Measurements from ENCODE around the gene SEMA3B. TPM values are rescaled to one million over a fixed set of nuclear protein-coding genes. Genes with fewer than 3 reads are reported as not detected.

Gene SEMA3B
- polyA plus RNA-seq, 3 donors, result 0.56 TPM; not detected in 2

GRCh38 chr3:50269977-50270413, 1.0 kb downstream of the SEMA3B start:
- H3K27ac Mint-ChIP-seq, result no peak overlapping the region
- H3K9ac ChIP-seq (ENCODE audit: insufficient read depth, low read length, poor library complexity, severe bottlenecking), result no peak overlapping the region
- peaks cover 9 to 42% of the 10 kb centered on the region in 2 donors for H3K27me3 ChIP-seq (ENCODE audit: control insufficient read depth in 2 of 2, insufficient read depth in 2 of 2, low read length in 2 of 2)

DNA sequence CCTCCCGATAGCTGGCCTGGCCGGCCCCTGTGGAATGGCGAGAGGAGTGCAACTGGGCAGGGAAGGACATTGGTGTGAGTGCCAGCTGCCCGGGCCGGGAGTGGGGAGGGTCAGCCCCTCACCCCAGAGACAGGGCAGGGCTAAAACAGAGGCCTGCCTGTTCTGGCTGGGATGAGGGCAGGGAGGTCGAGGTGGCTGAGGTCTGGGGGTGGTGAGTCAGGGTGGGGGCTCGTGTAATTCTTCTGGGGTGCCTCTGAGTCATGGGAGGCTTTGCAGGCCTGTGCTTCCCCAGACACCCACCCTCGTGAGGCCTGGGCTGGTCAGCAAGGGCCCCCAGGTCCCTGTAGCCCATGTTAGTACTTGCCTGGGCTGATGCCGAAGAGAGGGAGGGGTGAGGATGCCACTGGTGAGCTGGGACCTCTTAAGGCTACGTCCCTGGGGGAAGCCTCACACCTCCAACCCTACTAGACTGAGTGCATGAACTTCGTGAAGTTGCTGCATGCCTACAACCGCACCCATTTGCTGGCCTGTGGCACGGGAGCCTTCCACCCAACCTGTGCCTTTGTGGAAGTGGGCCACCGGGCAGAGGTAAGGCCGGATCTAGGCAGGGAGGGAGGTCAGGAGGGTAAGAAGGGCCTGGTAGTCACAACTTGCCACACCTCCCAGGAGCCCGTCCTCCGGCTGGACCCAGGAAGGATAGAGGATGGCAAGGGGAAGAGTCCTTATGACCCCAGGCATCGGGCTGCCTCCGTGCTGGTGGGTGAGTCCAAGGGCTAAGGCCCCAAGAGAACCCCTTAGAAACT, 1.7 kb downstream of the SEMA3B start:
- Histone ChIP-seq H3K4me1 (ENCODE audit: control insufficient read depth in 1 of 2, insufficient read depth in 2 of 2, low read length in 2 of 2) (peaks cover 16 to 26% of the 10 kb centered on the region in 2 donors), H3K36me3 (replicated peaks in 1 of 2; ENCODE audit: control insufficient read depth in 1 of 2, insufficient read depth in 2 of 2, low read length in 2 of 2) (no peaks in the 10 kb centered on the region), H3K4me3 (replicated peaks in 1 of 3; ENCODE audit: low read depth in 2 of 3, low read length in 3 of 3) (no peak overlapping the region), H2AFZ (ENCODE audit: insufficient read depth, low read depth, low read length, poor library complexity, severe bottlenecking) (no peak overlapping the region), H4K20me1 (ENCODE audit: insufficient read depth, low read length) (peaks cover 6% of the 10 kb centered on the region), H3K27ac (ENCODE audit: low read depth in 1 of 2, low read length in 2 of 2) (no peak overlapping the region), H3K9me3 (replicated peaks in 1 of 2; ENCODE audit: control insufficient read depth in 1 of 2, insufficient read depth in 1 of 2, low read length in 2 of 2) (peaks cover 0 to 11% of the 10 kb centered on the region in 2 donors), H3K27me3 (ENCODE audit: control insufficient read depth in 2 of 2, insufficient read depth in 2 of 2, low read length in 2 of 2) (peaks cover 16 to 49% of the 10 kb centered on the region in 2 donors), H3K4me2 (replicated peaks; ENCODE audit: extremely low read depth, low read length, poor library complexity, severe bottlenecking) (no peak overlapping the region), H3K9ac (ENCODE audit: insufficient read depth, low read length, poor library complexity, severe bottlenecking) (no peak overlapping the region), H3K79me2 (ENCODE audit: insufficient read depth, low read length) (no peaks in the 10 kb centered on the region)
- Mint-ChIP-seq H3K27ac (peak overlapping the region in 1 of 7 donors; percentile 24), H3K36me3 (peaks cover 4 to 5% of the 10 kb centered on the region in 2 donors), H3K4me3 (no peak overlapping the region), H3K27me3 (ENCODE audit: low read depth in 3 of 3) (peaks cover 53 to 68% (median 64%) of the 10 kb centered on the region in 3 donors), H3K4me1 (peaks cover 21% of the 10 kb centered on the region), H3K9me3 (peaks cover 0 to 13% (median 7%) of the 10 kb centered on the region in 7 donors)
- TF ChIP-seq, protein P1, sequence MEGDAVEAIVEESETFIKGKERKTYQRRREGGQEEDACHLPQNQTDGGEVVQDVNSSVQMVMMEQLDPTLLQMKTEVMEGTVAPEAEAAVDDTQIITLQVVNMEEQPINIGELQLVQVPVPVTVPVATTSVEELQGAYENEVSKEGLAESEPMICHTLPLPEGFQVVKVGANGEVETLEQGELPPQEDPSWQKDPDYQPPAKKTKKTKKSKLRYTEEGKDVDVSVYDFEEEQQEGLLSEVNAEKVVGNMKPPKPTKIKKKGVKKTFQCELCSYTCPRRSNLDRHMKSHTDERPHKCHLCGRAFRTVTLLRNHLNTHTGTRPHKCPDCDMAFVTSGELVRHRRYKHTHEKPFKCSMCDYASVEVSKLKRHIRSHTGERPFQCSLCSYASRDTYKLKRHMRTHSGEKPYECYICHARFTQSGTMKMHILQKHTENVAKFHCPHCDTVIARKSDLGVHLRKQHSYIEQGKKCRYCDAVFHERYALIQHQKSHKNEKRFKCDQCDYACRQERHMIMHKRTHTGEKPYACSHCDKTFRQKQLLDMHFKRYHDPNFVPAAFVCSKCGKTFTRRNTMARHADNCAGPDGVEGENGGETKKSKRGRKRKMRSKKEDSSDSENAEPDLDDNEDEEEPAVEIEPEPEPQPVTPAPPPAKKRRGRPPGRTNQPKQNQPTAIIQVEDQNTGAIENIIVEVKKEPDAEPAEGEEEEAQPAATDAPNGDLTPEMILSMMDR (IDR thresholded peaks at IDR 0.05), result no peak
- peak in 1 of 3 donors; percentile 32 for DNase-seq
- WGBS (ENCODE audit: insufficient coverage), result 100% methylated on average over 9 of the region's 19 CpGs
- intact Hi-C loops (cut with micrococcal nuclease), result loop anchor here in 1 of 2 donors (1.0 to 5.0 kb wide), 2 partner anchors 77 to 148 kb away; no protein-coding TSS in a partner anchor

More at GRCh38 chr3:50269977-50270413, 1.0 kb downstream of the SEMA3B start:
- Histone ChIP-seq H3K27ac (ENCODE audit: low read depth in 1 of 2, low read length in 2 of 2) (no peak overlapping the region), H3K79me2 (ENCODE audit: insufficient read depth, low read length) (no peaks in the 10 kb centered on the region), H3K36me3 (replicated peaks in 1 of 2; ENCODE audit: control insufficient read depth in 1 of 2, insufficient read depth in 2 of 2, low read length in 2 of 2) (no peaks in the 10 kb centered on the region), H3K4me3 (replicated peaks in 1 of 3; ENCODE audit: low read depth in 2 of 3, low read length in 3 of 3) (no peak overlapping the region), H3K9me3 (replicated peaks in 1 of 2; ENCODE audit: control insufficient read depth in 1 of 2, insufficient read depth in 1 of 2, low read length in 2 of 2) (peaks cover 0 to 7% of the 10 kb centered on the region in 2 donors), H2AFZ (ENCODE audit: insufficient read depth, low read depth, low read length, poor library complexity, severe bottlenecking) (no peak overlapping the region), H3K4me2 (replicated peaks; ENCODE audit: extremely low read depth, low read length, poor library complexity, severe bottlenecking) (no peak overlapping the region), H4K20me1 (ENCODE audit: insufficient read depth, low read length) (peaks cover 6% of the 10 kb centered on the region), H3K4me1 (ENCODE audit: control insufficient read depth in 1 of 2, insufficient read depth in 2 of 2, low read length in 2 of 2) (peaks cover 11 to 20% of the 10 kb centered on the region in 2 donors)
- peaks cover 47 to 64% (median 59%) of the 10 kb centered on the region in 3 donors for H3K27me3 Mint-ChIP-seq (ENCODE audit: low read depth in 3 of 3)
- peaks cover 0 to 11% (median 6%) of the 10 kb centered on the region in 7 donors for H3K9me3 Mint-ChIP-seq
- H3K4me1 Mint-ChIP-seq, result peaks cover 14% of the 10 kb centered on the region
- TF ChIP-seq, protein P1 (IDR thresholded peaks at IDR 0.05), result no peak
- no peak for DNase-seq
- intact Hi-C loops (cut with micrococcal nuclease), result loop anchor here in 1 of 2 donors (5.0 kb wide), 1 partner anchor 148 kb away; no protein-coding TSS in a partner anchor
- peaks cover 3 to 5% of the 10 kb centered on the region in 2 donors for H3K36me3 Mint-ChIP-seq
- WGBS (ENCODE audit: insufficient coverage), result 96% methylated on average over 3 of the region's 8 CpGs
- no peak overlapping the region for H3K4me3 Mint-ChIP-seq

Measured in CD14-positive monocyte (primary cell).